GM12878 (cell line): Measurements from ENCODE around the gene ADAMTS3. TPM values are rescaled to one million over a fixed set of nuclear protein-coding genes. Genes with fewer than 3 reads are reported as not detected.

Experiments
- ATAC-seq: fragments of 200-7000 bp; cut with Tn5 transposase; 3 replicates; pipeline ENCODE4 v1.9.1; 2020; ENCODE audit warnings: mild to moderate bottlenecking, moderate library complexity
- BruUV-seq: library from RNA; stranded (reverse); fragments of 400-500 nt; replicated peaks from 2 replicates; lab custom pipeline; 2021; lab: Mats Ljungman, UMichigan
- CTCF ChIA-PET: fragments of 300-600 bp; sonication (Branson Sonifier 250); formaldehyde crosslinking; extraction: SDS; loops from one replicate; lab custom pipeline; 2021; ENCODE audit warnings: inconsistent platforms; lab: Yijun Ruan, JAX
- POLR2A ChIA-PET: fragments of 350-600 bp; formaldehyde crosslinking; extraction: SDS; loops from one replicate; lab custom pipeline; 2021; ENCODE audit warnings: inconsistent platforms; lab: Charles Lee
- RAD21 ChIA-PET: fragments of 300-600 bp; sonication (Branson Sonifier 250); formaldehyde crosslinking; loops from one replicate; lab custom pipeline; 2023; ENCODE audit warnings: antibody characterized with exemption; ENCODE audit not compliant: unreplicated experiment; lab: Charles Lee
- SMC1A ChIA-PET: fragments of 300-600 bp; sonication (Branson Sonifier 250); formaldehyde crosslinking; loops from one replicate; lab custom pipeline; 2023; ENCODE audit not compliant: unreplicated experiment, uncharacterized antibody; lab: Charles Lee
- DNase-seq: peaks from one replicate; pipeline ENCODE4 v3.0.0-alpha.2; 2011; ENCODE audit warnings: low read depth, low spot score
- FAIRE-seq: peaks from 3 replicates; lab custom pipeline; 2011; peaks lifted over from hg19 to GRCh38; lab: Jason Lieb, UNC
- H2AFZ ChIP-seq: 2 replicates; pipeline ENCODE4 v1.6.0; 2011; ENCODE audit warnings: low read depth, low read length, control low read depth; ENCODE audit not compliant: control insufficient read depth
- H3K27ac ChIP-seq: 2 replicates; pipeline ENCODE4 v1.5.1; 2011; ENCODE audit warnings: control low read depth; ENCODE audit not compliant: control insufficient read depth, insufficient read depth
- H3K27me3 ChIP-seq, 2 experiments: replicated peaks in 1 of 2; 2 replicates each; pipeline versions ENCODE4 v1.6.0 to v1.6.1; 2011; ENCODE audit warnings: low read length in 1 of 2; ENCODE audit not compliant: control insufficient read depth in 2 of 2, insufficient read depth in 2 of 2
- H3K36me3 ChIP-seq, 2 experiments: 2 replicates each; pipeline ENCODE4 v1.5.1; 2011; ENCODE audit warnings: low read length in 1 of 2; ENCODE audit not compliant: control insufficient read depth in 2 of 2, insufficient read depth in 2 of 2
- H3K4me1 ChIP-seq: 2 replicates; pipeline ENCODE4 v1.6.1; 2011; ENCODE audit warnings: mild to moderate bottlenecking, low read length, moderate library complexity, mixed read lengths; ENCODE audit not compliant: control insufficient read depth, insufficient read depth
- H3K4me2 ChIP-seq: 2 replicates; pipeline ENCODE4 v1.6.0; 2011; ENCODE audit warnings: control low read depth; ENCODE audit not compliant: control insufficient read depth, insufficient read depth
- H3K4me3 ChIP-seq: fragments of 200-600 bp; sonication (generic); 2 replicates; pipeline ENCODE4 v1.5.1; 2016
- H3K79me2 ChIP-seq: 2 replicates; pipeline ENCODE4 v1.6.0; 2011; ENCODE audit warnings: low read length; ENCODE audit not compliant: control insufficient read depth, insufficient read depth
- H3K9ac ChIP-seq: 2 replicates; pipeline ENCODE4 v1.8.0; 2011; ENCODE audit warnings: low read length, control low read depth, mixed read lengths; ENCODE audit not compliant: control insufficient read depth, insufficient read depth
- H3K9me3 ChIP-seq: replicated peaks from 3 replicates; pipeline ENCODE4 v1.5.1; 2011; ENCODE audit warnings: mild to moderate bottlenecking, low read length; ENCODE audit not compliant: control insufficient read depth, insufficient read depth
- H4K20me1 ChIP-seq: 2 replicates; pipeline ENCODE4 v1.6.0; 2011; ENCODE audit not compliant: control insufficient read depth, insufficient read depth
- EED ChIP-seq: sonication (generic); IDR thresholded peaks from 2 replicates; pipeline ENCODE4 v1.6.1; 2016; ENCODE audit warnings: antibody characterized with exemption, low read depth
- ELK1 ChIP-seq: IDR thresholded peaks from 2 replicates; pipeline ENCODE4 v1.6.1; 2012; ENCODE audit warnings: low read depth, low read length, improper control_type of control experiment
- ETV6 ChIP-seq, 2 experiments: fragments of 450-650 bp in 1 of 2; IDR thresholded peaks in 1 of 2; conservative IDR thresholded peaks in 1 of 2; 2 replicates each; pipeline ENCODE4 v1.6.1; 2014; ENCODE audit warnings: antibody characterized with exemption in 1 of 2, borderline replicate concordance in 1 of 2, low read depth in 1 of 2, mild to moderate bottlenecking in 1 of 2, moderate library complexity in 1 of 2
- FOXK2 ChIP-seq: fragments of 450-650 bp; IDR thresholded peaks from 2 replicates; pipeline ENCODE4 v1.6.1; 2017; ENCODE audit warnings: mild to moderate bottlenecking, moderate library complexity
- HSF1 ChIP-seq: fragments of 150-350 bp; IDR thresholded peaks from 2 replicates; pipeline ENCODE4 v1.6.1; 2014; ENCODE audit warnings: mild to moderate bottlenecking, low read depth, low read length
- KDM1A ChIP-seq: fragments of 200-600 bp; sonication (generic); IDR thresholded peaks from 2 replicates; pipeline ENCODE4 v1.6.1; 2016; ENCODE audit warnings: borderline replicate concordance
- LARP7 ChIP-seq: fragments of 450-650 bp; IDR thresholded peaks from 2 replicates; pipeline ENCODE4 v1.6.1; 2017; ENCODE audit warnings: mild to moderate bottlenecking
- NFYB ChIP-seq: IDR thresholded peaks from 2 replicates; pipeline ENCODE4 v1.6.1; 2011; ENCODE audit warnings: low read depth, mild to moderate bottlenecking, low read length, improper control_type of control experiment, moderate library complexity; ENCODE audit not compliant: insufficient read depth
- NR2F1 ChIP-seq: fragments of 450-650 bp; conservative IDR thresholded peaks from 2 replicates; pipeline ENCODE4 v1.6.1; 2017; ENCODE audit warnings: mild to moderate bottlenecking
- RB1 ChIP-seq: fragments of 450-650 bp; formaldehyde crosslinking; IDR thresholded peaks from 2 replicates; pipeline ENCODE4 v1.6.1; 2017; ENCODE audit warnings: mild to moderate bottlenecking, borderline replicate concordance
- RUNX3 ChIP-seq: IDR thresholded peaks from 2 replicates; pipeline ENCODE4 v1.6.1; 2012; ENCODE audit warnings: low read length, inconsistent platforms
- WGBS: methylation state at CpG from one replicate; pipeline ENCODE4 v1.1.6; 2016; ENCODE audit warnings: low lambda C conversion rate; ENCODE audit not compliant: insufficient replicate concordance, insufficient coverage; ENCODE audit errors: missing lambda C conversion rate; 5-methylcytosine and 5-hydroxymethylcytosine counted together
- in situ Hi-C: fragments of 300-500 bp; cut with MboI; formaldehyde crosslinking; loops from 9 replicates; pipeline ENCODE4 v1.14.3; 2018; ENCODE audit warnings: mixed read lengths
- intact Hi-C: fragments of 100-400 bp; cut with micrococcal nuclease; formaldehyde crosslinking; loops from one replicate; pipeline ENCODE4 v1.14.2; 2022; ENCODE audit not compliant: unreplicated experiment
- polyA plus RNA-seq, 11 experiments: library from polyadenylated mRNA; depleted of rRNA in 4 of 11; unstranded in 6 of 11; stranded (reverse) in 5 of 11; fragments of >200 nt; fragmentation: Nextera tagmentation in 4 of 11; fragmentation: Illumina TruSeq in 1 of 11; extraction: Ambion mirVana in 4 of 11; extraction: Trizol in 1 of 11; gene quantifications; 1 replicate in 1 of 11; 2 replicates in 10 of 11; pipeline versions ENCODE4 v1.2.1 to v1.2.3, GENCODE V29; 2011 to 2016; ENCODE audit warnings: inconsistent platforms in 2 of 11, missing spikeins in 2 of 11, low read depth in 1 of 11
- total RNA-seq, 4 experiments: library from RNA; depleted of rRNA in 3 of 4; stranded (reverse); fragments of >200 nt in 3 of 4; fragmentation: Illumina TruSeq in 1 of 4; extraction: Trizol in 1 of 4; gene quantifications; 2 replicates each; pipeline versions ENCODE4 v1.2.1 to v1.2.3, GENCODE V29; 2013 to 2021
- TF ChIP-seq, protein P1 (sequence below): IDR thresholded peaks from 2 replicates; pipeline ENCODE4 v1.6.1; 2011; ENCODE audit warnings: borderline replicate concordance, low read depth, mild to moderate bottlenecking, moderate library complexity, mixed read lengths, low read length; ENCODE audit not compliant: insufficient read depth; ENCODE audit errors: extremely low read length
- TF ChIP-seq, protein P2 (sequence below): IDR thresholded peaks from 2 replicates; pipeline ENCODE4 v1.6.1; 2011; ENCODE audit warnings: mild to moderate bottlenecking, low read depth, low read length, moderate library complexity; ENCODE audit not compliant: insufficient replicate concordance

Gene ADAMTS3
- total and polyA plus RNA-seq, 10 of the 15 experiments (the other 5 are each of a cell fraction or from before 2014, with no cell fraction given): under 0.01 to 0.07 (median 0.02) TPM; not detected in 6

DNA sequence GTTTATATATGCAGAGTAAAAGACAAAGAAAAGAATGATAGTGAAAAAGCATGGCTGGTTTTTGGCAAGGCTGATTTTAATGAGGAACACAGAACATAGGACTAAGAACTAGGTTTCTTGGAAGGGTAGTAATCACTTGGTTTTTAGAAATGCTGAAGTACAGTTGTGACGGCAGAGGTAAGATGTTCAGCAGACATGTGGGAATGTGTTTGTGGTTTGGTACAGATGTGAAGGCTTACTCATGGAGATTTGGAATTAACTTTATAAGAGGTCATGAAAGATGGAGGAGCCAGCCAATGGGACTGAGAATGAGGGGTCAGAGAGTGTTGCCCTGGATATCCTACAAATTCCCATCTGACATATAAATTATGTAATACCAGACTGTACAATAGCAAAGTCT, 293.6 kb downstream of the ADAMTS3 start:
- no peak overlapping the region for H3K4me2 ChIP-seq
- intact Hi-C loops (no loop called here), in situ Hi-C loops (loop anchor here (25.0 kb wide), 1 partner anchor 1663 kb away; no protein-coding TSS in a partner anchor)
- no peak overlapping the region for H2AFZ ChIP-seq
- no peak for FAIRE-seq
- H3K36me3 ChIP-seq: no peaks in the 10 kb centered on the region
- ChIA-PET SMC1A (no interaction called here), POLR2A (no interaction called here), RAD21 (no interaction called here), CTCF (no interaction called here)
- H3K79me2 ChIP-seq: no peaks in the 10 kb centered on the region
- no peak overlapping the region for H3K9ac ChIP-seq
- no peak overlapping the region for H3K4me3 ChIP-seq
- H3K27me3 ChIP-seq: no peaks in the 10 kb centered on the region
- no TSS peak for BruUV-seq
- H3K27ac ChIP-seq: no peak overlapping the region
- no peaks in the 10 kb centered on the region for H3K4me1 ChIP-seq
- no peak for DNase-seq
- no peak for ATAC-seq
- H3K9me3 ChIP-seq: no peaks in the 10 kb centered on the region
- 53% methylated on average over 1 of the region's 1 CpG for WGBS
- TF ChIP-seq EED (no peak), RB1 (no peak), KDM1A (no peak), RUNX3 (no peak), NFYB (no peak), HSF1 (no peak)
- no peaks in the 10 kb centered on the region for H4K20me1 ChIP-seq

GRCh38 chr4:72274251-72274650, 294.8 kb downstream of the ADAMTS3 start:
- intact Hi-C loops: no loop called here
- ChIA-PET POLR2A (no interaction called here), CTCF (no interaction called here), RAD21 (no interaction called here), SMC1A (no interaction called here)
- BruUV-seq: no TSS peak
- no peak overlapping the region for H3K9ac ChIP-seq
- H3K27me3 ChIP-seq: no peaks in the 10 kb centered on the region
- H3K4me1 ChIP-seq: no peaks in the 10 kb centered on the region
- WGBS: 0% methylated on average over 3 of the region's 3 CpGs
- no peak overlapping the region for H3K4me3 ChIP-seq
- in situ Hi-C loops: no loop called here
- FAIRE-seq (no peak), ATAC-seq (no peak), DNase-seq (no peak)
- no peak overlapping the region for H2AFZ ChIP-seq
- no peaks in the 10 kb centered on the region for H4K20me1 ChIP-seq
- H3K79me2 ChIP-seq: no peaks in the 10 kb centered on the region
- H3K36me3 ChIP-seq: no peaks in the 10 kb centered on the region
- H3K9me3 ChIP-seq: no peaks in the 10 kb centered on the region
- H3K4me2 ChIP-seq: no peak overlapping the region
- H3K27ac ChIP-seq: no peak overlapping the region
- TF ChIP-seq RB1 (no peak), NR2F1 (no peak), ELK1 (no peak), ETV6 (conservative IDR thresholded peaks at IDR 0.05 in 1 of 2, IDR thresholded peaks at IDR 0.05 in 1 of 2; ENCODE audit: borderline replicate concordance in 1 of 2, low read depth in 1 of 2) (no peak), FOXK2 (no peak), LARP7 (no peak)
- TF ChIP-seq, protein P1, sequence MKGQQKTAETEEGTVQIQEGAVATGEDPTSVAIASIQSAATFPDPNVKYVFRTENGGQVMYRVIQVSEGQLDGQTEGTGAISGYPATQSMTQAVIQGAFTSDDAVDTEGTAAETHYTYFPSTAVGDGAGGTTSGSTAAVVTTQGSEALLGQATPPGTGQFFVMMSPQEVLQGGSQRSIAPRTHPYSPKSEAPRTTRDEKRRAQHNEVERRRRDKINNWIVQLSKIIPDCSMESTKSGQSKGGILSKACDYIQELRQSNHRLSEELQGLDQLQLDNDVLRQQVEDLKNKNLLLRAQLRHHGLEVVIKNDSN: no peak
- TF ChIP-seq, protein P2, sequence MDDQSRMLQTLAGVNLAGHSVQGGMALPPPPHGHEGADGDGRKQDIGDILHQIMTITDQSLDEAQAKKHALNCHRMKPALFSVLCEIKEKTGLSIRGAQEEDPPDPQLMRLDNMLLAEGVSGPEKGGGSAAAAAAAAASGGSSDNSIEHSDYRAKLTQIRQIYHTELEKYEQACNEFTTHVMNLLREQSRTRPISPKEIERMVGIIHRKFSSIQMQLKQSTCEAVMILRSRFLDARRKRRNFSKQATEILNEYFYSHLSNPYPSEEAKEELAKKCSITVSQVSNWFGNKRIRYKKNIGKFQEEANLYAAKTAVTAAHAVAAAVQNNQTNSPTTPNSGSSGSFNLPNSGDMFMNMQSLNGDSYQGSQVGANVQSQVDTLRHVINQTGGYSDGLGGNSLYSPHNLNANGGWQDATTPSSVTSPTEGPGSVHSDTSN: no peak
